ENCODE results near the gene RAB37. TPM values are rescaled to one million over a fixed set of nuclear protein-coding genes. Genes with fewer than 3 reads are reported as not detected.

Gene RAB37
- polyA plus RNA-seq, 1 of the 3 experiments (the other 2 are of a cell fraction), result 0.25 TPM

- no peak for TF ChIP-seq FOSL2 (IDR thresholded peaks at IDR 0.05; ENCODE audit: borderline replicate concordance, low read depth)
- no peak for TF ChIP-seq MEF2A (IDR thresholded peaks at IDR 0.05; ENCODE audit: borderline replicate concordance, low read depth)
- no peak for TF ChIP-seq NRF1 (IDR thresholded peaks at IDR 0.05; ENCODE audit: low read depth, low read length)
- no peak for TF ChIP-seq EP300 (IDR thresholded peaks at IDR 0.05; ENCODE audit: borderline replicate concordance in 1 of 2, low read depth in 1 of 2, low read length in 1 of 2)
- no peak for TF ChIP-seq IRF3 (IDR thresholded peaks at IDR 0.05; ENCODE audit: low read depth, low read length)
- TF ChIP-seq REST (IDR thresholded peaks at IDR 0.05; ENCODE audit: low read depth, low read length), result no peak
- TF ChIP-seq RCOR1 (IDR thresholded peaks at IDR 0.05; ENCODE audit: low read length), result no peak
- no peak for TF ChIP-seq RAD21 (IDR thresholded peaks at IDR 0.05; ENCODE audit: low read length)
- no peak for TF ChIP-seq TEAD4 (IDR thresholded peaks at IDR 0.05; ENCODE audit: borderline replicate concordance, insufficient read depth)
- no peak for TF ChIP-seq MAX (IDR thresholded peaks at IDR 0.05; ENCODE audit: low read depth)
- TF ChIP-seq SIN3A (IDR thresholded peaks at IDR 0.05; ENCODE audit: borderline replicate concordance, low read depth, low read length), result no peak
- TF ChIP-seq CHD2 (IDR thresholded peaks at IDR 0.05; ENCODE audit: low read length, partially characterized antibody), result no peak
- no peak for TF ChIP-seq RFX5 (IDR thresholded peaks at IDR 0.05; ENCODE audit: low read length)
- no peak for TF ChIP-seq ELF1 (IDR thresholded peaks at IDR 0.05)
- no peak for TF ChIP-seq JUND (IDR thresholded peaks at IDR 0.05)
- no peak for TF ChIP-seq YY1 (IDR thresholded peaks at IDR 0.05; ENCODE audit: low read depth)
- TF ChIP-seq GABPA (IDR thresholded peaks at IDR 0.05; ENCODE audit: low read depth), result no peak
- no peak for TF ChIP-seq FOXM1 (IDR thresholded peaks at IDR 0.05; ENCODE audit: low read depth)
- H3K27me3 ChIP-seq (ENCODE audit: insufficient read depth), result peaks cover 53% of the 10 kb centered on the region
- H3K4me1 ChIP-seq (ENCODE audit: control insufficient read depth in 1 of 2, insufficient read depth in 2 of 2, low read depth in 1 of 2, low read length in 1 of 2), result no peaks in the 10 kb centered on the region; a peak in 1 of 4 replicates
- POLR2A ChIA-PET, result no interaction called here
- no peak overlapping the region for H3K9ac ChIP-seq
- no peaks in the 10 kb centered on the region for H3K9me2 ChIP-seq
- 60% methylated on average over 3 of the region's 3 CpGs for WGBS (ENCODE audit: low lambda C conversion rate)
- H3K4me3 ChIP-seq (ENCODE audit: low read depth in 2 of 2, low read length in 1 of 2), result no peak overlapping the region
- H3K4me2 ChIP-seq, result no peak overlapping the region
- H3K9me3 ChIP-seq, result no peaks in the 10 kb centered on the region
- DNase-seq, result no peak
- H3F3A ChIP-seq (replicated peaks; ENCODE audit: insufficient read depth), result peaks cover 4% of the 10 kb centered on the region
- H3K27ac ChIP-seq (ENCODE audit: low read depth in 2 of 2, low read length in 1 of 2), result no peak overlapping the region
- no peaks in the 10 kb centered on the region for H3K36me3 ChIP-seq (replicated peaks in 1 of 2; ENCODE audit: control insufficient read depth in 1 of 2, insufficient read depth in 2 of 2, low read length in 1 of 2)
- H3K79me2 ChIP-seq (ENCODE audit: insufficient read depth), result no peaks in the 10 kb centered on the region
- no peak overlapping the region for H2AFZ ChIP-seq (ENCODE audit: low read depth)
- CTCF ChIA-PET, result interaction anchor here (0.7 to 6.3 kb wide), 4 partner anchors 12 to 206 kb away, joined by 3 to 104 read pairs (median 41); partner anchors contain the start of gene CD300H
- no peaks in the 10 kb centered on the region for H4K20me1 ChIP-seq (ENCODE audit: insufficient read depth)
Observed at GRCh38 chr17:74734256-74734655, 2.8 kb upstream of the RAB37 start.

Measured in SK-N-SH (cell line).